ENCODE results near the gene ACAA2. TPM values are rescaled to one million over a fixed set of nuclear protein-coding genes. Genes with fewer than 3 reads are reported as not detected.

ACAA2 gene, protein sequence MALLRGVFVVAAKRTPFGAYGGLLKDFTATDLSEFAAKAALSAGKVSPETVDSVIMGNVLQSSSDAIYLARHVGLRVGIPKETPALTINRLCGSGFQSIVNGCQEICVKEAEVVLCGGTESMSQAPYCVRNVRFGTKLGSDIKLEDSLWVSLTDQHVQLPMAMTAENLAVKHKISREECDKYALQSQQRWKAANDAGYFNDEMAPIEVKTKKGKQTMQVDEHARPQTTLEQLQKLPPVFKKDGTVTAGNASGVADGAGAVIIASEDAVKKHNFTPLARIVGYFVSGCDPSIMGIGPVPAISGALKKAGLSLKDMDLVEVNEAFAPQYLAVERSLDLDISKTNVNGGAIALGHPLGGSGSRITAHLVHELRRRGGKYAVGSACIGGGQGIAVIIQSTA
- 100 to 1,000 TPM; 312 to 644 (median 421) TPM for total RNA-seq
- long read RNA-seq, transcript ACAA2-201 (10 exons, 3,350 nt), result major isoform, 105 of 153 reads
- long read RNA-seq, partial matches to known transcripts, result 44 of 153 reads
- long read RNA-seq, other reads (novel, unspliced or antisense), result 3 of 153 reads

DNA sequence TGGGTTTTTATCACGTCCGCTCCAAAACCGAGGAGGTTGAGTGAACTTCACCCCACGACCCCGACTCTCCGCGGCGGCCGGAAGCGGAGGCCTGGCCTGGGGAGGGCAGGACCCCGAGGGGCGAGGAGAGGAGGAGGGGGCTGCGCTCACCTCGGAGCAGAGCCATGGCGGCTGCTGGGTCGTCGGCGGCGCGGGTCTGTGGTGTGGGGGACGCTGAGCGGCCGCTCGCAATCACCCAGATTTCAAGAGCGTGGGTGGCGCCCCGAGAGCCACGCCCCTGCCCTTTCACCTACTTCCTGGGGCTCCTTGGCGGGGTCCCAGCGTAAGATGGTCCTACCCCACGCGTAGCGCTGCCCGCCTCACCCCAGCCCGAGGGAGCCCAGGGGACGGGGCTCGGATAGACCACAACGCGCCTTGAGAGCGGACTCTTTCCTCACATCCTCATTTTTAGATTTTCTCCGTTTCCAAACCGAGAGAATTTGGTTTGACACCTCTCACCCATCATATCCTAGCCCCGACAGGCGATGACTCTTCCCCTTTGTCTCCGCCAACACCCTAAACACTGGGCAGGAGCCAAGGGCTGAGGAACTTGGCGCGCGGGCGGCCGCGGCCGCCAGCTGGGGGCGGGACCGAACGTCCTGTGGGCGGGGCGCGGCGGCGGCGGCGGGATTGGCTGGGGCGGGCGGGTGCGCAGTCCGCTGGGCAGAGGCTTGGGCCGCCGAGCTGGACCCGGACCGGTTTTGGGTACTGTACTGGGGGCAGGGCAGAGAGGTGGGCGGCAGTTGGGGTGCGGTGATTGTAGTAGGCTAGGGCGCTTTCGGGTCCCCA, at the start of gene ACAA2:
Gene ACAA2, minus strand, starts transcription at position 215 of the 828 bp plus-strand sequence. Its CDS starts 49 bp downstream, at position 166.
- no peaks in the 10 kb centered on the region for H3K27me3 ChIP-seq
- ATAC-seq (peak; percentile 87 to 94 (median 88)), DNase-seq (peak; percentile 94 to 95 (median 94))
- H3K4me1 ChIP-seq, result peaks cover 0 to 24% (median 0%) of the 10 kb centered on the region in 4 donors
- peak within 1 kb of the TSS; percentile 91 to 98 (median 96) for H3K27ac ChIP-seq
- H3K9me3 ChIP-seq, result no peaks in the 10 kb centered on the region
- intact Hi-C loops (cut with DNase I), result no loop called here
- 2% methylated on average over 17 of the region's 74 CpGs for WGBS (ENCODE audit: insufficient coverage, low coverage, low lambda C conversion rate, missing lambda C conversion rate)
- TF ChIP-seq, protein P1, sequence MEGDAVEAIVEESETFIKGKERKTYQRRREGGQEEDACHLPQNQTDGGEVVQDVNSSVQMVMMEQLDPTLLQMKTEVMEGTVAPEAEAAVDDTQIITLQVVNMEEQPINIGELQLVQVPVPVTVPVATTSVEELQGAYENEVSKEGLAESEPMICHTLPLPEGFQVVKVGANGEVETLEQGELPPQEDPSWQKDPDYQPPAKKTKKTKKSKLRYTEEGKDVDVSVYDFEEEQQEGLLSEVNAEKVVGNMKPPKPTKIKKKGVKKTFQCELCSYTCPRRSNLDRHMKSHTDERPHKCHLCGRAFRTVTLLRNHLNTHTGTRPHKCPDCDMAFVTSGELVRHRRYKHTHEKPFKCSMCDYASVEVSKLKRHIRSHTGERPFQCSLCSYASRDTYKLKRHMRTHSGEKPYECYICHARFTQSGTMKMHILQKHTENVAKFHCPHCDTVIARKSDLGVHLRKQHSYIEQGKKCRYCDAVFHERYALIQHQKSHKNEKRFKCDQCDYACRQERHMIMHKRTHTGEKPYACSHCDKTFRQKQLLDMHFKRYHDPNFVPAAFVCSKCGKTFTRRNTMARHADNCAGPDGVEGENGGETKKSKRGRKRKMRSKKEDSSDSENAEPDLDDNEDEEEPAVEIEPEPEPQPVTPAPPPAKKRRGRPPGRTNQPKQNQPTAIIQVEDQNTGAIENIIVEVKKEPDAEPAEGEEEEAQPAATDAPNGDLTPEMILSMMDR (IDR thresholded peaks at IDR 0.05), result no peak
- TF ChIP-seq POLR2A (IDR thresholded peaks at IDR 0.05), result peak; percentile 89
- no peaks in the 10 kb centered on the region for H3K36me3 ChIP-seq
- peak within 1 kb of the TSS; percentile 69 to 87 (median 72) for H3K4me3 ChIP-seq

DNA sequence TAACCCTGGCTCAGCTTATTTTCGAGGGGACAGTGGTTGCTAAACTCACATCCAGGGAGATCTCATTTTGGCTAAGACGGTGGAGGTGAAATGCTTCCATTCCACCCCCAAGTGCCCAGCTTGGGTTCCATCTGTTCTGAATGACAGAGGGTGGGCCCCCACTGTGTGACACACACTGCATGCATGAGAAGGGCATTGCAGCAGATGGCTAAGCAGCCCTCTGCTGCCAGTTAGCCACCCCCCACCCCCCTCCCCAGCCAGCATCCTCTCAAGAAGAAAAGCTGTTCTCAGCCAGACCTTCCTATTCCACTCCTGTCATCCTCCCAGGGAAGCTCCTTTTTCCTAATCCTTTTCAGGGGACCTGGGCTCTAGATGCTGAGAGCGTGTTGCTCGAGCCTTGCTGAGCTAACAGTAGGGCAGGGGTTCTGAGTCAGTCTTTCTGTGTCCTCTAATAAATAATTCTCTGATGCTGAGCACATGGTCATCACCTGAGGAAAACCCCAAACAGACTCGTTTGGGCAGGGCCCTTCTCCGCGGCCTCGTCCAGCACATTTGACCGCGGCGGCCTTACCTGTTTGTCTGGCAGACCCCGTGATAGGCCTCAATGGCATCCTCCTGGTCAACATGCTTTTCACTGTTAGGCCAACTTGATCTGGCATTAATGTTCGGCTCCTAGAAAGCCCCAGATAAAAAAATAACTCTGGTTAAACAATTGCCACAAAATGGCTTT, 49.5 kb upstream of the ACAA2 start:
- DNase-seq, result no peak
- H3K9me3 ChIP-seq, result no peaks in the 10 kb centered on the region
- intact Hi-C loops (cut with DNase I), result loop anchor here in 1 of 2 donors (10.0 kb wide), 1 partner anchor 298 kb away; the partner anchor contains the start of gene LIPG
- H3K4me1 ChIP-seq, result peaks cover 0 to 11% (median 2%) of the 10 kb centered on the region in 4 donors
- H3K27ac ChIP-seq, result no peak overlapping the region
- H3K4me3 ChIP-seq, result no peak overlapping the region
- ATAC-seq, result no peak
- H3K27me3 ChIP-seq, result no peaks in the 10 kb centered on the region
- no peak for TF ChIP-seq POLR2A (IDR thresholded peaks at IDR 0.05)
- TF ChIP-seq, protein P1 (IDR thresholded peaks at IDR 0.05), result no peak
- no peaks in the 10 kb centered on the region for H3K36me3 ChIP-seq
- 87% methylated on average over 12 of the region's 13 CpGs for WGBS (ENCODE audit: insufficient coverage, low coverage, low lambda C conversion rate, missing lambda C conversion rate)

DNA sequence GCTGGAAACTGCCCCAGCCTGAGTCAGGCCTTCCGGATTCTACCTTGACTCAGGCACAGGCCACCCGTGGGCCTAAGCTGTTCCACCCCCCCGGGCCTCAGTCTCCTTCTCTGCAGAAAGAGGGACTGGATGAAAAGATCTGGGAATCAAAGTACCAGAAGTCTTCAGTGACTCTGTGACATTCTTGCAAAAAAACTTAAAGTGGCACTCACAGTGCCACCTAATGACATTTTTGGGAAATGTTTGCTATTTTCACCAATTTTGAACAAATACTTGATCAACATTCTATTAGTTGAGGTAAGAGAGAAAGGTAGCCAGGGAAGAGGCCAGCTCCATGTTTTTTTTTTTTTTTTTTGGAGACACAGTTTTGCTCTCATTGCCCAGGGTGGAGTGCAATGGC, 48.3 kb upstream of the ACAA2 start:
- no peak overlapping the region for H3K4me3 ChIP-seq
- peaks cover 0 to 11% (median 2%) of the 10 kb centered on the region in 4 donors for H3K4me1 ChIP-seq
- H3K9me3 ChIP-seq, result no peaks in the 10 kb centered on the region
- 39% methylated on average over 3 of the region's 3 CpGs for WGBS (ENCODE audit: insufficient coverage, low coverage, low lambda C conversion rate, missing lambda C conversion rate)
- H3K27me3 ChIP-seq, result no peaks in the 10 kb centered on the region
- ATAC-seq (peak in 1 of 4 donors; percentile 16), DNase-seq (no peak)
- TF ChIP-seq, protein P1 (IDR thresholded peaks at IDR 0.05), result peak; percentile 35 to 52 (median 46)
- no peak for TF ChIP-seq POLR2A (IDR thresholded peaks at IDR 0.05)
- no peak overlapping the region for H3K27ac ChIP-seq
- no peaks in the 10 kb centered on the region for H3K36me3 ChIP-seq
- intact Hi-C loops (cut with DNase I), result loop anchor here in 1 of 2 donors (10.0 kb wide), 1 partner anchor 297 kb away; the partner anchor contains the start of gene LIPG

DNA sequence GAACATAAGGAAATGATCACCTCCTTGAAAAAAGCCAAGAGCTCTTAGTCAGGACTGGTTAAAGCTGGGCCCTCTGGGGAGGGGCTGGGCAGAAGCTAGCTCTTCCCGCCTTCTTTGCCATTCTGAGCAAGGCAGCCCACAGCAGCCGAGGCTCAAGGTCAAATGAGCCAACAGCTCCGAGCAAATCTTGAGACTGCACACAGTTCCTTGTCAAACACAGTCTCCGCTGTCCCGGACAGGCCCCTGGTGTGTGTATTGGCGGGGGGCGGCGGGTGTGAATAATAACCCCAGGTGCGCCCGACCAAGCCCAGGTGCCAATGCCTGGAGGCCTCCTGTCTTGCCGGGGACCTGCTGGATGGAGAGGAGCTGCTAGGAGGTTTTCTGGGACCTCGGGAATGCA, 46.4 kb upstream of the ACAA2 start:
- no peaks in the 10 kb centered on the region for H3K36me3 ChIP-seq
- DNase-seq (no peak), ATAC-seq (no peak)
- intact Hi-C loops (cut with DNase I), result loop anchor here (5.0 to 10.0 kb wide), 3 partner anchors 95 to 347 kb away; partner anchors contain the start of gene LIPG (in 1 of the 2)
- H3K4me1 ChIP-seq, result peaks cover 0 to 11% (median 2%) of the 10 kb centered on the region in 4 donors
- no CpG with 5 or more reads among the region's 12 CpGs for WGBS (ENCODE audit: insufficient coverage, low coverage, low lambda C conversion rate, missing lambda C conversion rate)
- H3K9me3 ChIP-seq, result no peaks in the 10 kb centered on the region
- TF ChIP-seq, protein P1 (IDR thresholded peaks at IDR 0.05), result no peak
- TF ChIP-seq POLR2A (IDR thresholded peaks at IDR 0.05), result no peak
- no peaks in the 10 kb centered on the region for H3K27me3 ChIP-seq
- H3K4me3 ChIP-seq, result no peak overlapping the region
- H3K27ac ChIP-seq, result peak overlapping the region; percentile 14 to 57 (median 49)
